ENCODE measurements around the gene APLP1. TPM values are rescaled to one million over a fixed set of nuclear protein-coding genes. Genes with fewer than 3 reads are reported as not detected.

The APLP1 gene
- total RNA-seq, 1 experiment from 2014 or later: 15.5 TPM

DNA sequence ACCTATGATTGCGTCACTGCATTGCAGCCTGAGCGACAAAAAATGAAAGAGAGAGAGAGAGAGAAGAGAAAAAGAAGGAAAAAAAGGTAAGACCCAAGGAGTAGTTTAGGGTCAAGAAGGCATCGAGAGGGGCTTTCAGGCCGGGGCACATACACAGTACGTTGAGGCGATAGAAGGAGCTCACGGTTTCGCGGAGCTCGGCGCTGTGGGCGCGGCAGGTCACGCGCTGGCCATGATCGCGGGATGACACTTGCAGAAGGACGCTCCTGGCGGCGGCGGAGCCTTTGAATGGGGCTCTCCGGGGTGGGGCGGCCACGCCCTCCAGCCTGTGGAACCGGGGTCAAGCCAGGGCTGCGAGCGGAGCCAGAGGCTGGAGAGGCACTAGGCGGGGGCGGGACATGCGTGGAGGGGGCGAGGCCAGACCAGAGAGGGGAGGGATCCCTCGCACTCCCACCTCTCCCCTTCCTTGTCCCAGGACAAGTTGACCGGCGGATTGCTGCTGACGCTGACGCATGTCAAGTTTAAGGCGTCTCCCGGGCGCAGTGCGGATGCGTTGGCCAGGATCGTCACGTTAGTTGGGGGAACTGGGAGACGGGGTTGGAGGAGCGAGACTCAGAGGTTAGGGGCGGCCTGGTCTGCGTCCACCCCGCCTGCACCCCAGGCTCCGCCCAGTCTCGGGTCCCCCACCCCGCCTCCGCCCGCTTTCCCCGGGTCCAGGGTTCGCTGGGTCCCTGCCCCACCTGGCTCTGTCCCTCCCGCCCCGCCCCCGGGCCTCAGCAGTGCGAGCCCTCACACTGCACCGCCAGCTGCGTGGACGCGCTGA lies 22.9 kb upstream of the APLP1 start:
- Mint-ChIP-seq H3K27ac (no peak overlapping the region), H3K4me3 (peak overlapping the region; percentile 76), H3K27me3 (ENCODE audit: low read depth) (peaks cover 93% of the 10 kb centered on the region), H3K9me3 (peaks cover 5% of the 10 kb centered on the region), H3K4me1 (peaks cover 22% of the 10 kb centered on the region), H3K36me3 (no peaks in the 10 kb centered on the region)
- POLR2A ChIA-PET: no interaction called here
- peak; percentile 37 for ATAC-seq
- peak; percentile 61 for DNase-seq (ENCODE audit: low spot score)
- CTCF ChIA-PET: interaction anchor here (1.0 to 2.7 kb wide), 5 partner anchors 11 to 61 kb away, joined by 3 to 17 read pairs (median 6); partner anchors contain the start of gene APLP1
- TF ChIP-seq SP1 (CRISPR knock-in tag; conservative IDR thresholded peaks at IDR 0.05) (0 out of 2 replicates have a peak, but pooled peaks have one; percentile 33), ZNF671 (CRISPR knock-in tag; IDR thresholded peaks at IDR 0.05) (no peak)

DNA sequence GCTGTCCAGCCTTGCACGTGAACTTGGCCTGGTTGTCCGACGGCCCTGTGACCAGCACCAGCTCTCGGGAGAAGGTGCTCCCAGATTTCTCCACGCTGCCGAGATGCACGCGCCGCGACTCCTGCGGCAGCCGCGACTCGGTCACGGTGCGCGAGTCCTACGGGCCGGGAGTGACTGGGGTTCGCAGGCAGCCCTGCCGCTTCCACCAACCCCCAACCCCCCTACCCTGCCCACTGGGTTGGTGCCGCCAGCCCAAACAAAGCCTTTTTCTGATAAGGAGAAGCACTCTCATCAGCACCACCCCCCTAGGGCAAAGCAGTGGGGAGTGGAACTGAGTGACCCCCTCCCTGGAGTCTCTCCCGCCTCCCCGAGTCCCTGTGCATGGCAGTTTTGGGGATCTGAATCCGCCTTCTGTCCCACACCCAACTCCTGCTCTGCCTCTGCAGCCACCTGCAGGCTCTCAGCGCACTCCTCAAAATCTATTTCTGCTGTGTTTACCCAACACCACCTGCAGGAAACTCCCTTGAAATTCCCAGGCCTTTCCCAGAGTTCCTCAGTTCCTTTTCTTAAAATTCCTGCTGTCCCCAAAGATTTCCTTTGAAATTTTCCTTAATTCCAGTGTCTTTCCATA lies 22.2 kb upstream of the APLP1 start:
- CTCF ChIA-PET: interaction anchor here (1.2 to 2.7 kb wide), 3 partner anchors 11 to 61 kb away, joined by 3 to 17 read pairs (median 7); partner anchors contain the start of gene APLP1
- DNase-seq (ENCODE audit: low spot score) (peak; percentile 34), ATAC-seq (peak; percentile 36)
- H3K36me3 Mint-ChIP-seq: no peaks in the 10 kb centered on the region
- H3K27me3 Mint-ChIP-seq (ENCODE audit: low read depth): peaks cover 96% of the 10 kb centered on the region
- POLR2A ChIA-PET: no interaction called here
- H3K4me1 Mint-ChIP-seq: peaks cover 26% of the 10 kb centered on the region
- peak overlapping the region; percentile 76 for H3K4me3 Mint-ChIP-seq
- peaks cover 5% of the 10 kb centered on the region for H3K9me3 Mint-ChIP-seq
- H3K27ac Mint-ChIP-seq: no peak overlapping the region
- no peak for TF ChIP-seq JUN (CRISPR knock-in tag; IDR thresholded peaks at IDR 0.05)
- no peak for TF ChIP-seq ZNF219 (CRISPR knock-in tag; IDR thresholded peaks at IDR 0.05; ENCODE audit: borderline replicate concordance)
- TF ChIP-seq ZNF121 (CRISPR knock-in tag; IDR thresholded peaks at IDR 0.05): 0 out of 2 replicates have a peak, but pooled peaks have one; percentile 34
- TF ChIP-seq CREM (CRISPR knock-in tag; IDR thresholded peaks at IDR 0.05): no peak
- no peak for TF ChIP-seq ZNF232 (CRISPR knock-in tag; IDR thresholded peaks at IDR 0.05)
- TF ChIP-seq, protein P1, sequence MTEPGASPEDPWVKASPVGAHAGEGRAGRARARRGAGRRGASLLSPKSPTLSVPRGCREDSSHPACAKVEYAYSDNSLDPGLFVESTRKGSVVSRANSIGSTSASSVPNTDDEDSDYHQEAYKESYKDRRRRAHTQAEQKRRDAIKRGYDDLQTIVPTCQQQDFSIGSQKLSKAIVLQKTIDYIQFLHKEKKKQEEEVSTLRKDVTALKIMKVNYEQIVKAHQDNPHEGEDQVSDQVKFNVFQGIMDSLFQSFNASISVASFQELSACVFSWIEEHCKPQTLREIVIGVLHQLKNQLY (CRISPR knock-in tag; IDR thresholded peaks at IDR 0.05): no peak
- TF ChIP-seq OVOL2 (CRISPR knock-in tag; IDR thresholded peaks at IDR 0.05; ENCODE audit: borderline replicate concordance): no peak
- TF ChIP-seq, protein P2, sequence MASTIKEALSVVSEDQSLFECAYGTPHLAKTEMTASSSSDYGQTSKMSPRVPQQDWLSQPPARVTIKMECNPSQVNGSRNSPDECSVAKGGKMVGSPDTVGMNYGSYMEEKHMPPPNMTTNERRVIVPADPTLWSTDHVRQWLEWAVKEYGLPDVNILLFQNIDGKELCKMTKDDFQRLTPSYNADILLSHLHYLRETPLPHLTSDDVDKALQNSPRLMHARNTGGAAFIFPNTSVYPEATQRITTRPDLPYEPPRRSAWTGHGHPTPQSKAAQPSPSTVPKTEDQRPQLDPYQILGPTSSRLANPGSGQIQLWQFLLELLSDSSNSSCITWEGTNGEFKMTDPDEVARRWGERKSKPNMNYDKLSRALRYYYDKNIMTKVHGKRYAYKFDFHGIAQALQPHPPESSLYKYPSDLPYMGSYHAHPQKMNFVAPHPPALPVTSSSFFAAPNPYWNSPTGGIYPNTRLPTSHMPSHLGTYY (CRISPR knock-in tag; IDR thresholded peaks at IDR 0.05): no peak
- TF ChIP-seq, protein P3, sequence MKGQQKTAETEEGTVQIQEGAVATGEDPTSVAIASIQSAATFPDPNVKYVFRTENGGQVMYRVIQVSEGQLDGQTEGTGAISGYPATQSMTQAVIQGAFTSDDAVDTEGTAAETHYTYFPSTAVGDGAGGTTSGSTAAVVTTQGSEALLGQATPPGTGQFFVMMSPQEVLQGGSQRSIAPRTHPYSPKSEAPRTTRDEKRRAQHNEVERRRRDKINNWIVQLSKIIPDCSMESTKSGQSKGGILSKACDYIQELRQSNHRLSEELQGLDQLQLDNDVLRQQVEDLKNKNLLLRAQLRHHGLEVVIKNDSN (CRISPR knock-in tag; IDR thresholded peaks at IDR 0.05): no peak

DNA sequence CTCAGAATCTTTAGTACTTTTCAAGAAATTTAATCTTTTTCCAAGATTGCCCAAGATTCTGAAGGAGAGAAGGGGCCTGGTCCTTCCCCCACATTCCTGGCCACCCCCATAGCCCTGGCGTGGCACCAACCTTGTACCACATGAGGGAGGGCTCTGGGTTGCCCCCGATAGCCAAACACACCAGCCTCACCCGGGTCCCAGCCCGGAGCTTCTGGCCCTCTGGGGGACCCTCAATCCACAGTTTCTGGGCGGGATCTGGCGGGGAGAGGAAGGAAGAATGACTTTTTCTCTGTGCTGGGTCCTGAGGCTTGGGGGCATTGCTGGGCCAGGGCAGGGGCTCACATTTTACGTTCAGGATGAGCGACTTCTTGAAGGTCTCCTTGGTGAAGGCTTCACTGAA lies 20.5 kb upstream of the APLP1 start:
- no peak for ATAC-seq
- Mint-ChIP-seq H3K4me3 (no peak overlapping the region), H3K36me3 (no peaks in the 10 kb centered on the region), H3K9me3 (no peaks in the 10 kb centered on the region), H3K27me3 (ENCODE audit: low read depth) (peaks cover 92% of the 10 kb centered on the region), H3K27ac (no peak overlapping the region), H3K4me1 (peaks cover 32% of the 10 kb centered on the region)
- DNase-seq (ENCODE audit: low spot score): no peak
- no peak for TF ChIP-seq RELA (CRISPR knock-in tag; IDR thresholded peaks at IDR 0.05; ENCODE audit: borderline replicate concordance)
- TF ChIP-seq, protein P4, sequence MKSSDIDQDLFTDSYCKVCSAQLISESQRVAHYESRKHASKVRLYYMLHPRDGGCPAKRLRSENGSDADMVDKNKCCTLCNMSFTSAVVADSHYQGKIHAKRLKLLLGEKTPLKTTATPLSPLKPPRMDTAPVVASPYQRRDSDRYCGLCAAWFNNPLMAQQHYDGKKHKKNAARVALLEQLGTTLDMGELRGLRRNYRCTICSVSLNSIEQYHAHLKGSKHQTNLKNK (CRISPR knock-in tag; IDR thresholded peaks at IDR 0.05): no peak
- POLR2A ChIA-PET: no interaction called here
- CTCF ChIA-PET: no interaction called here

DNA sequence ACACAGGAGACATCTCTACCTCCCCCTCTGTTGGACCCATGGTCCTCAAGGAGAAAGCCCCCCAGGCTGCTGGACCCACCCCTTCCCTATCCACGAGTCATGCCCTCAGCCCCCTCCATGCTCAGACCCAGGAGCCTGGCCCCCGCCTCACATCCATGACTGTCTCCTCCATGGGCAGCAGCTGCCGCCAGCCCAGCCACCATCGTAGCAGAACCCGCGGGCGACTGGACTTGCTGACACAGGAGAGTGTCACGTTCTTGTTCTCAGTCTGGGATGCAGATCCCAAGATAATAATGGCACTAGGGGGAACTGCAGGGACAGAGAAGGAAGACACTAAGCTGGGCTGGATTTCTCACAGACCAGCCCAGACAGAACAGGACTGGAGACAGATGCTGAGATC lies 19.9 kb upstream of the APLP1 start:
- peaks cover 92% of the 10 kb centered on the region for H3K27me3 Mint-ChIP-seq (ENCODE audit: low read depth)
- H3K9me3 Mint-ChIP-seq: no peaks in the 10 kb centered on the region
- H3K4me3 Mint-ChIP-seq: no peak overlapping the region
- no peak for DNase-seq (ENCODE audit: low spot score)
- no peaks in the 10 kb centered on the region for H3K36me3 Mint-ChIP-seq
- TF ChIP-seq TEAD4 (CRISPR knock-in tag; IDR thresholded peaks at IDR 0.05): no peak
- TF ChIP-seq, protein P5, sequence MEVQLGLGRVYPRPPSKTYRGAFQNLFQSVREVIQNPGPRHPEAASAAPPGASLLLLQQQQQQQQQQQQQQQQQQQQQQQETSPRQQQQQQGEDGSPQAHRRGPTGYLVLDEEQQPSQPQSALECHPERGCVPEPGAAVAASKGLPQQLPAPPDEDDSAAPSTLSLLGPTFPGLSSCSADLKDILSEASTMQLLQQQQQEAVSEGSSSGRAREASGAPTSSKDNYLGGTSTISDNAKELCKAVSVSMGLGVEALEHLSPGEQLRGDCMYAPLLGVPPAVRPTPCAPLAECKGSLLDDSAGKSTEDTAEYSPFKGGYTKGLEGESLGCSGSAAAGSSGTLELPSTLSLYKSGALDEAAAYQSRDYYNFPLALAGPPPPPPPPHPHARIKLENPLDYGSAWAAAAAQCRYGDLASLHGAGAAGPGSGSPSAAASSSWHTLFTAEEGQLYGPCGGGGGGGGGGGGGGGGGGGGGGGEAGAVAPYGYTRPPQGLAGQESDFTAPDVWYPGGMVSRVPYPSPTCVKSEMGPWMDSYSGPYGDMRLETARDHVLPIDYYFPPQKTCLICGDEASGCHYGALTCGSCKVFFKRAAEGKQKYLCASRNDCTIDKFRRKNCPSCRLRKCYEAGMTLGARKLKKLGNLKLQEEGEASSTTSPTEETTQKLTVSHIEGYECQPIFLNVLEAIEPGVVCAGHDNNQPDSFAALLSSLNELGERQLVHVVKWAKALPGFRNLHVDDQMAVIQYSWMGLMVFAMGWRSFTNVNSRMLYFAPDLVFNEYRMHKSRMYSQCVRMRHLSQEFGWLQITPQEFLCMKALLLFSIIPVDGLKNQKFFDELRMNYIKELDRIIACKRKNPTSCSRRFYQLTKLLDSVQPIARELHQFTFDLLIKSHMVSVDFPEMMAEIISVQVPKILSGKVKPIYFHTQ (CRISPR knock-in tag; IDR thresholded peaks at IDR 0.05): no peak
- no peak for TF ChIP-seq ZNF423 (CRISPR knock-in tag; IDR thresholded peaks at IDR 0.05)
- no peak for TF ChIP-seq ZNF219 (CRISPR knock-in tag; IDR thresholded peaks at IDR 0.05; ENCODE audit: borderline replicate concordance)
- no peak for TF ChIP-seq CREM (CRISPR knock-in tag; IDR thresholded peaks at IDR 0.05)
- TF ChIP-seq GRHL2 (CRISPR knock-in tag; IDR thresholded peaks at IDR 0.05; ENCODE audit: insufficient replicate concordance, severe bottlenecking): no peak
- H3K4me1 Mint-ChIP-seq: peaks cover 32% of the 10 kb centered on the region
- ChIA-PET POLR2A (no interaction called here), CTCF (interaction anchor here (0.6 kb wide), 1 partner anchor 30 kb away, joined by 3 read pairs; no protein-coding TSS in a partner anchor)
- no peak overlapping the region for H3K27ac Mint-ChIP-seq
- ATAC-seq: no peak

Data from WTC11 (cell line).